Naive B cell (primary cell): ENCODE data around the gene PRDX4. TPM values are rescaled to one million over a fixed set of nuclear protein-coding genes. Genes with fewer than 3 reads are reported as not detected.
"Not testable (repeated sequence)": the region's sequence is repeated elsewhere in the genome, so short reads cannot be mapped to it uniquely, and the experiment has no call there.

ENCODE experiments used
- ATAC-seq, 2 donors: fragments of 150-1000 bp; cut with Tn5 transposase; 2 replicates each; pipeline ENCODE4 v1.10.0; 2021; ENCODE audit warnings: low read depth in 2 of 2, mild to moderate bottlenecking in 2 of 2, moderate library complexity in 2 of 2
- DNase-seq: peaks from one replicate; pipeline ENCODE4 v3.0.0; 2022
- H3K27ac Mint-ChIP-seq, 6 donors: one replicate each; pipeline ENCODE4 v1.8.0; 2020 to 2022; ENCODE audit warnings: mild to moderate bottlenecking in 6 of 6, mixed read lengths in 6 of 6, moderate library complexity in 5 of 6, inconsistent platforms in 2 of 6
- H3K27me3 Mint-ChIP-seq, 3 donors: one replicate each; pipeline ENCODE4 v1.8.0; 2021 to 2022; ENCODE audit warnings: mixed read lengths in 3 of 3, mild to moderate bottlenecking in 1 of 3
- H3K36me3 Mint-ChIP-seq, 2 donors: one replicate each; pipeline ENCODE4 v1.8.0; 2020 to 2022; ENCODE audit warnings: mixed read lengths in 2 of 2, inconsistent platforms in 1 of 2, mild to moderate bottlenecking in 1 of 2
- H3K4me1 Mint-ChIP-seq, 3 donors: one replicate each; pipeline ENCODE4 v1.8.0; 2020 to 2022; ENCODE audit warnings: mixed read lengths in 3 of 3, inconsistent platforms in 1 of 3, mild to moderate bottlenecking in 1 of 3, moderate library complexity in 1 of 3
- H3K4me3 Mint-ChIP-seq, 8 donors: one replicate each; pipeline ENCODE4 v1.8.0; 2020 to 2022; ENCODE audit warnings: mild to moderate bottlenecking in 8 of 8, mixed read lengths in 8 of 8, moderate library complexity in 8 of 8, inconsistent platforms in 2 of 8
- H3K9me3 Mint-ChIP-seq, 7 donors: one replicate each; pipeline ENCODE4 v1.8.0; 2020 to 2022; ENCODE audit warnings: mixed read lengths in 7 of 7, mild to moderate bottlenecking in 5 of 7, inconsistent platforms in 2 of 7, moderate library complexity in 1 of 7
- polyA plus RNA-seq, 6 donors: library from polyadenylated mRNA; unstranded; fragments of 300-500 nt; fragmentation: Illumina TruSeq; gene quantifications; one replicate each; pipeline ENCODE4 v1.2.3, GENCODE V29; 2021; ENCODE audit warnings: low read depth in 6 of 6

PRDX4 gene
- polyA plus RNA-seq, 6 donors from 2014 or later: 28.3 to 46.5 (median 40.2) TPM

- not testable (repeated sequence) for H3K27me3 Mint-ChIP-seq, ATAC-seq, H3K9me3 Mint-ChIP-seq, H3K36me3 Mint-ChIP-seq, H3K4me3 Mint-ChIP-seq, DNase-seq
- Mint-ChIP-seq H3K27ac (peak overlapping the region in 3 of 6 donors; percentile 10 to 28 (median 18)), H3K4me1 (peaks cover 5 to 15% (median 13%) of the 10 kb centered on the region in 3 donors)
Observed at GRCh38 chrX:23660083-23660765, 7.1 kb upstream of the PRDX4 start.

GRCh38 chrX:23660766-23661132 is 6.5 kb upstream of the PRDX4 start:
- DNase-seq (no peak), ATAC-seq (no peak)
- Mint-ChIP-seq H3K27me3 (no peaks in the 10 kb centered on the region), H3K4me1 (peaks cover 6 to 15% (median 13%) of the 10 kb centered on the region in 3 donors), H3K9me3 (no peaks in the 10 kb centered on the region), H3K36me3 (no peaks in the 10 kb centered on the region), H3K27ac (peak overlapping the region in 2 of 6 donors; percentile 32 to 51), H3K4me3 (no peak overlapping the region)

GRCh38 chrX:23661671-23662070 is 5.6 kb upstream of the PRDX4 start:
- Mint-ChIP-seq H3K36me3 (no peaks in the 10 kb centered on the region), H3K27me3 (no peaks in the 10 kb centered on the region), H3K4me1 (peaks cover 10 to 15% (median 14%) of the 10 kb centered on the region in 3 donors), H3K27ac (peak overlapping the region in 2 of 6 donors; percentile 13 to 73), H3K4me3 (no peak overlapping the region), H3K9me3 (no peaks in the 10 kb centered on the region)
- ATAC-seq: no peak
- no peak for DNase-seq

- ATAC-seq (peak; percentile 69 to 75), DNase-seq (peak; percentile 29)
- H3K36me3 Mint-ChIP-seq: no peaks in the 10 kb centered on the region
Observed at GRCh38 chrX:23662187-23662586, 5.1 kb upstream of the PRDX4 start.

GRCh38 chrX:23662853-23663252 is 4.4 kb upstream of the PRDX4 start:
- Mint-ChIP-seq H3K9me3 (no peaks in the 10 kb centered on the region), H3K27me3 (no peaks in the 10 kb centered on the region), H3K36me3 (no peaks in the 10 kb centered on the region), H3K4me3 (peak overlapping the region in 1 of 8 donors; percentile 51), H3K27ac (peak overlapping the region in 3 of 6 donors; percentile 10 to 73 (median 42)), H3K4me1 (peaks cover 11 to 20% (median 16%) of the 10 kb centered on the region in 3 donors)
- DNase-seq (peak; percentile 4), ATAC-seq (peak; percentile 16 to 29)

More at GRCh38 chrX:23662187-23662586, 5.1 kb upstream of the PRDX4 start:
- Mint-ChIP-seq H3K9me3 (no peaks in the 10 kb centered on the region), H3K27me3 (no peaks in the 10 kb centered on the region), H3K27ac (peak overlapping the region in 5 of 6 donors; percentile 10 to 73 (median 48)), H3K4me3 (peak overlapping the region in 1 of 8 donors; percentile 51), H3K4me1 (peaks cover 10 to 19% (median 15%) of the 10 kb centered on the region in 3 donors)

DNA sequence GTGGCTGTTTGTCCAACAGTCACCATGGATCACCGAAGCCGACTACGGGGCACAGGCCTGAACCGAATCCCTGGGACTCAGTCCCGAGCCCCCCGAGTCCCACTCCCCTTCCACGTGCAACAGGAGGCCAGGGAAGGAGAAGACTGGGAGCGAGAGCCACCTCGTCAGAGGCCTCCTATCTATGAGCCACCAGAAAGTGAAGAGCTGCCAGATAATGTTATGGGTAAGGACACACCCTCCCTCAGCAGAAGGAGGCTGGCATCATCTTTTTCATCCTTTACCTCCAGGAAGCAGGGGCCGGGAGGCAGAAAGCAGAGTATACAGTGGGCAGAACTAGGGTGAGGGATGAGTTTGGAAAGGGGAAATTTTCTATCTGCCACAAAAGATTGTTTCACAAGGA is 2.8 kb upstream of the PRDX4 start:
- ATAC-seq (no peak), DNase-seq (no peak)
- no peaks in the 10 kb centered on the region for H3K9me3 Mint-ChIP-seq
- peak overlapping the region in 1 of 8 donors; percentile 1 for H3K4me3 Mint-ChIP-seq
- H3K27me3 Mint-ChIP-seq: no peaks in the 10 kb centered on the region
- peaks cover 14 to 29% (median 19%) of the 10 kb centered on the region in 3 donors for H3K4me1 Mint-ChIP-seq
- H3K36me3 Mint-ChIP-seq: no peaks in the 10 kb centered on the region
- no peak overlapping the region for H3K27ac Mint-ChIP-seq

DNA sequence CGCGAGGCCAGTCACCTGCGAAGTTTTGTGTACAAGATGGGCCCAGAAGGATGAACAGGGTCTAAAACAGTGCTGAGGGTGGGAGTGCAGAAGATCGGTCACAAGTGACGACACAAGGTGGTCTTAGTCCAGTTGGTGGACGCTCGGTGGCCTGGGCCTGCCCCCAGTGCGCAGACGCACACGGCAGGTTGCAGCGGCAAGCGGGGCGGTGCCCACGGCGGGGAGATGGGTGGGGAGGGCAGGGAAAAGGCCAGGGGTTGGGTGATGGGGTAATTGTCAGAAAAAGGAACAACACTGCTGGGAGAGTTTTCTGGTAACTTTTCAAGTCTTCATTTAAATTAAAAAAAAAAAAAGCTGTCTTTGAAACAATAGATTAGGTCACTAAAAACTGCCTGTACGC is 1.0 kb upstream of the PRDX4 start:
- DNase-seq: no peak
- H3K36me3 Mint-ChIP-seq: no peaks in the 10 kb centered on the region
- ATAC-seq: no peak

DNA sequence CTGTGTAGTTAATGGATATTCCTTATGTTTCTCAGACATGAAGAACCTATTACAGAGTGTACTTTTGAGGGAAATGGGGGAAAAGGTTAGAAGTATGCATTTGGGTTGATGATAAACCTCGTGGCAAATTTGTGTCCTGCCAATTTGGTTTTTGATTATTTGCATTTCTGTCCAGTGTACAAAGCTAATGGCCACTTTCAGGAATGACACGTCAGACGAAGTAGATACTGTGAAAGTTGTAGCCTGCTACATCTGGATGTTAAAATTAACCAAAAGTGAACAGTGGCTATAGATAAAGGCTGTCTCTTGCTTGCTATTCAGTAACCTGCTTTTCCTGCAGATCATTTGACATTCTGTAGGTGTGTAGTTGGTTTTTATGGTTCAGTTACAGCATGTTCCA is 1.0 kb downstream of the PRDX4 start:
- Mint-ChIP-seq H3K36me3 (no peaks in the 10 kb centered on the region), H3K4me3 (peak overlapping the region in 7 of 8 donors; percentile 85 to 94 (median 91)), H3K4me1 (peaks cover 4 to 15% (median 9%) of the 10 kb centered on the region in 3 donors), H3K27ac (peak overlapping the region in 5 of 6 donors; percentile 32 to 99 (median 88)), H3K27me3 (no peaks in the 10 kb centered on the region), H3K9me3 (no peaks in the 10 kb centered on the region)
- DNase-seq (no peak), ATAC-seq (no peak)

More for the DNA sequence above, 1.0 kb upstream of the PRDX4 start:
- Mint-ChIP-seq H3K4me3 (peak overlapping the region in 6 of 8 donors; percentile 4 to 92 (median 58)), H3K27me3 (no peaks in the 10 kb centered on the region), H3K4me1 (peaks cover 13 to 22% (median 14%) of the 10 kb centered on the region in 3 donors), H3K9me3 (no peaks in the 10 kb centered on the region), H3K27ac (peak overlapping the region in 1 of 6 donors; percentile 94)

- Mint-ChIP-seq H3K36me3 (no peaks in the 10 kb centered on the region), H3K4me3 (no peak overlapping the region), H3K27ac (no peak overlapping the region), H3K9me3 (no peaks in the 10 kb centered on the region), H3K4me1 (peaks cover 4 to 15% (median 9%) of the 10 kb centered on the region in 3 donors), H3K27me3 (no peaks in the 10 kb centered on the region)
- ATAC-seq: no peak
- no peak for DNase-seq
Observed at GRCh38 chrX:23670528-23670927, 3.2 kb downstream of the PRDX4 start.

- ATAC-seq: no peak
- H3K36me3 Mint-ChIP-seq: no peaks in the 10 kb centered on the region
Observed at GRCh38 chrX:23673108-23673507, 5.8 kb downstream of the PRDX4 start.

DNA sequence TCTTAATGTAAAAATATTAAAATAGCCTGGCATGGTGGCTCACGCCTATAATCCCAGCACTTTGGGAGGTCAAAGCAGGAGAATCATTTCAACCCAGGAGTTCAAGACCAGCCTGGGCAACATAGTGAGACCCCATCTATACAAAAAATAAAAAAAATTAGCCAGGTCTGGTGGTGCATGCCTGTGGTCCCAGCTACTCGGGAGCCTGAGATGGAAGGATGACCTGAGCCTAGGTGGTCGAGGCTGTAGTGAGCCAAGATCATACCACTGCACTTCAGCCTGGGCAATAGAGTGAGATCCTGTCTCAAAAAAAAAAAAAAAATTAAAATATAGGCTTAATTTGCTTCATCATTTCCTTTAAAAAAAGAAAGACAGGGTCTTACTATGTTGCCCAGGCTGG is 9.2 kb downstream of the PRDX4 start:
- H3K27me3 Mint-ChIP-seq, H3K4me3 Mint-ChIP-seq, ATAC-seq, H3K36me3 Mint-ChIP-seq, H3K9me3 Mint-ChIP-seq, DNase-seq, H3K4me1 Mint-ChIP-seq, H3K27ac Mint-ChIP-seq: not testable (repeated sequence)

More at GRCh38 chrX:23673108-23673507, 5.8 kb downstream of the PRDX4 start:
- Mint-ChIP-seq H3K4me3 (no peak overlapping the region), H3K9me3 (no peaks in the 10 kb centered on the region), H3K27me3 (no peaks in the 10 kb centered on the region), H3K4me1 (peaks cover under 1 to 6% (median 1%) of the 10 kb centered on the region in 3 donors), H3K27ac (peak overlapping the region in 1 of 6 donors; percentile 24)
- no peak for DNase-seq

DNA sequence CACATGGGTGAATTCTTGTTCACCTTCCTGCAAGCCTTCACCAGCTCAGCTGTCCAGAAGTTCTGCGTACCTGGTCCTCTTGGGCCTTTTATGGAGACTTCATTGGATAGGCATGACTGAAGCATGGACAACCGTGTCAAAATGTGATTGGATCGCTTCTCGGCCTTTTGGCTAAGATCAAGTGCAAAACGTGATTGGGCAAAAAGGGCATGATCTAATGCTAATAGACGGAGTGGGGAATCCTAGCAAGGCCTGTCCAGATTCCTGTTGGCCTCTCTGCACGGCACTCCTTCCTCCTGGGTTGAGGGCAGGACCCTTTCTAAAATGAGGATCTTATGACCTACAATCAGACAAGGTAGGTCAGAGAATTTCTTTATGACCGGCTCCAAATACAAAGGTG is 24.9 kb downstream of the PRDX4 start:
- Mint-ChIP-seq H3K27me3 (no peaks in the 10 kb centered on the region), H3K4me1 (no peaks in the 10 kb centered on the region), H3K4me3 (no peak overlapping the region), H3K9me3 (no peaks in the 10 kb centered on the region), H3K27ac (no peak overlapping the region), H3K36me3 (no peaks in the 10 kb centered on the region)
- ATAC-seq (no peak), DNase-seq (no peak)

DNA sequence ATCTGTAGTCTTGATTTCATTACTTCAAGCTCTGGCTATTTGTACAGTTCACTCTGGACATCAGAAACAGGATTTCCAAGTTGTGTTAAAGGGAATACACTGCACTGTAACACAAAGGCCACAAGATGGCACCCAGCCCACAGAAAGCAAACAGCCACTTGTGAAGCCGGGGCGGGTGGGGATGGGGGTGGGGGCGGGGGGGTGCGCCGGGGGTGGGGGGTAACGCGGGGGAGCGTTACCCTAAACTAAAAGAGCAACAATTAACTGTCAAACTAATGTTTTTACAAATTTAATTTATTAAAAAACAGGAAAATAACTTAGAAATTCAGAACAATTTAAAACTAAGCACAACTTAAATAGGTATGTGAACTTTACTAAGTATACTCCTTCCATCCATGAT is 27.3 kb downstream of the PRDX4 start:
- Mint-ChIP-seq H3K27ac (no peak overlapping the region), H3K4me1 (peaks cover 0 to 5% (median 0%) of the 10 kb centered on the region in 3 donors), H3K27me3 (no peaks in the 10 kb centered on the region), H3K36me3 (no peaks in the 10 kb centered on the region), H3K4me3 (no peak overlapping the region), H3K9me3 (no peaks in the 10 kb centered on the region)
- DNase-seq (peak; percentile 36), ATAC-seq (peak; percentile 53 to 75)

GRCh38 chrX:23699636-23700194 is 32.4 kb downstream of the PRDX4 start:
- no peaks in the 10 kb centered on the region for H3K36me3 Mint-ChIP-seq
- peak; percentile 25 for DNase-seq

More at GRCh38 chrX:23699636-23700194, 32.4 kb downstream of the PRDX4 start:
- peak; percentile 82 to 87 for ATAC-seq
- peak overlapping the region in 5 of 6 donors; percentile 36 to 95 (median 55) for H3K27ac Mint-ChIP-seq
- H3K4me1 Mint-ChIP-seq: peaks cover 0 to 10% (median 0%) of the 10 kb centered on the region in 3 donors
- H3K4me3 Mint-ChIP-seq: peak overlapping the region; percentile 66 to 91 (median 86)
- no peaks in the 10 kb centered on the region for H3K27me3 Mint-ChIP-seq
- peaks cover 0 to 1% (median 0%) of the 10 kb centered on the region in 7 donors for H3K9me3 Mint-ChIP-seq
